GM21360 (cell line): Measurements from ENCODE around the gene KCND1.
"Not testable (repeated sequence)": the region's sequence is repeated elsewhere in the genome, so short reads cannot be mapped to it uniquely, and the experiment has no call there.

Experiments used
- ATAC-seq: cut with Tn5 transposase; IDR thresholded peaks from one replicate; pipeline ENCODE4 v1.9.1; 2021; ENCODE audit warnings: mild to moderate bottlenecking, moderate library complexity; ENCODE audit not compliant: unreplicated experiment

KCND1 gene

DNA sequence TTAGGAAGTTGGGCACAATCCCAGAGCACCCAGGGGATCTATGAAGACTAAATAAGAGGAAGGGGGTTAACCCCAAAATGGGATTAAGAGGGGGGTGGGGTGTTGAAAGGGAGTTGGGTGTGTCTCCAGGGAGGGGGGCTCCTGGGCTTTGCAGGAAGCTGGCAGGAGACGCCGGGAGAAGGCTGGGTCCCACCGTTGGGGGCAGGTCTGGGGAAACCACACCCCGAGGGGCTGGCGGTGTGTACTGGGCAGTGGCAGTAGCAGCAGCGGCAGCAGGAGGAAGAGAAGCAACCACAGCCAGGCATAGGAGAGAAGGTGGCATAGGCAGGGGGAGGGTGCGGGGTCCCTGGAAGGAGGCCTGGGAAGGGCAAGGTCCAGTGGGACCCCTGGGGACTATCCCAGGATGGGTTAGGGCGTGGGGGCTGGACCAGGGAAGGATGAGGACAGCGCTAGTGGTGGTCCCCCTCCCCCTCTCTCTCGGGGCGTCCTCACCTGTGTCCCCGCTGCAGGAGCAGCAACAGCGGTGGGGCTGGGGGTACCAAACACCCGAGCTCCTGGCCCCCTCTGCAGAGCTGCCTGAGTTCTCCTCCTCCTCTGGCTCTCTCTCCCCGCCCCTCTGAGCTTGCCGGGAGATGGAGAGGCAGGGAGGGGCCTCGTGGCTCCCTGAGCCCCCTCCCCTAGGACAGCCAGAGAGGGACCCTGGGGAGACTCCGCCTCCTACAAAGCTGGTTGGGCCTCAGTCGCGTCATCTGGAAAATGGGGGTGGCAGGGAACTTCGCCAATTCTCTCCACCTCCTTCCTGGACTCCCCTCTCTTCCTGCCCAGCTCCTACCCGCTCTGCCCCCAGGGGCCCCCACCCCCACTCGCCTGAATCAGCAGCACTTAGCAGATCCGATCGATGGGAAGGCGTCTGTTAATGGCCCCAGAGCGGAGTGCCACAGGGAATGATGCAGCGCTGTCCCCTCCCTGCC is at the start of gene KCND1:
Gene KCND1 (minus strand): TSS at position 596 of the 971 bp plus-strand sequence. CDS start 1,573 bp downstream, outside the sequence.
- no peak for ATAC-seq

DNA sequence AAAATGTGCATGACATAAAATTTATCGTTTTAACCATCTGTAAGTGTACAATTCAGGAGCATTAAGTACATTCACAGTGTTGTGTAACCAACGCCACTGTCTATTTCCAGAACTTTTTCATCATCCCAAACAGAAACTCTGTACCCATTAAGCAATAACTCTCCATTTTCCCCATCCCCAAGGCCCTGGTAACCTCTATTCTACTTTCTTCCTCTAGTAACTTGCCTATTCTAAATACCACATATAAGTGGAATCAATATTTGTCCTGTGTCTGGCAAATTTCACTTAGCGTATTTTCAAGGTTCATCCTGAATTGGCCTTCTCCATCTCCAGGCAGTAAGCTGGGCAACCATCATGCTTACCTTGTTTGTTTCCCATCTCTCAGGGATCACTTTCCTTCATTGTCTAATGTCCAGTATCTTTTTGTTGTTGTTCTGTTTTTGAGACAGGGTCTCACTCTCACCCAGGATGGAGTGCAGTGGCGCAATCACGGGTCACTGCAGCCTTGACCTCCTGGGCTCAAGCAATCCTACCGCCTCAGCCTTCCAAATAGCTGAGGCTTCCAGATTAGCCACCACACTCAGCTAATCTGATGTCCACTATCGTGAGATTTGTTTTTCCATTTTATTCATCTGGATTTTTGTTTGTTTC is 48.1 kb upstream of the KCND1 start:
- ATAC-seq = no peak

DNA sequence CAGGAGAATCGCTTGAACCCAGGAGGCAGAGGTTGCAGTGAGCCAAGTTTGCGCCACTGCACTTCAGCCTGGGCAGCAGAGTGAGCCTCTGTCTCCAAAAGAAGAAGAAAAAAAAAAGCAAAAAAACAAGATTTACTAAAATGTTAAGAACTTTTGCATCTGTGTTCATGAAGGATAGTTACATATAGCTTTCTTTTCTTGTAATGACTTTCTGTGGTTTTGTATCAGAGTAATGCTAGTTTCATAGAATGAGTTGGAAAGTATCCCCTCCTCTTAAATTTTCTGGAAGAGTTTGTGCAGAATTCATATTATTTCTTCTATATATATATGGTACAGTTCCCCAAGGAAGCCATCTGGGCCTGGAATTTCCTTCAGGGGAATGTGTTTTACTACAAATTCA is 47.4 kb upstream of the KCND1 start:
- no peak for ATAC-seq

DNA sequence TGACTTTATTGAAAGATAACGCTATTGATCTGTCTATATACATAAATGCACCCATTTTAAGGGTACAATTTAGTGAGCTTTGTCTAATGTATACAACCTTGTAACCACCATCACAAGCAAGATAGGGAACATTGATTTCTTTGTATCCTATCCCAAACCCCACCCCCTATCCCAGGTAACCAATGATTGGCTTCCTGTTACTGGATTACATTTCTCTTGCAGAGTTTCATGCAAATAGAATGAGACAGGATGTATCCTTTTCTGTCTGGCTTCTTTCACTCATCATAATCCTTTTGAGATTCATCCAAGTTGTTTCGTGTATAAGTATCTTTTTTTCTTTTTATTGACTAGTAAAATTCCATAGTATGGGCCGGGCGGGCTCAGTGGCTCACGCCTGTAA is 32.1 kb upstream of the KCND1 start:
- no peak for ATAC-seq

DNA sequence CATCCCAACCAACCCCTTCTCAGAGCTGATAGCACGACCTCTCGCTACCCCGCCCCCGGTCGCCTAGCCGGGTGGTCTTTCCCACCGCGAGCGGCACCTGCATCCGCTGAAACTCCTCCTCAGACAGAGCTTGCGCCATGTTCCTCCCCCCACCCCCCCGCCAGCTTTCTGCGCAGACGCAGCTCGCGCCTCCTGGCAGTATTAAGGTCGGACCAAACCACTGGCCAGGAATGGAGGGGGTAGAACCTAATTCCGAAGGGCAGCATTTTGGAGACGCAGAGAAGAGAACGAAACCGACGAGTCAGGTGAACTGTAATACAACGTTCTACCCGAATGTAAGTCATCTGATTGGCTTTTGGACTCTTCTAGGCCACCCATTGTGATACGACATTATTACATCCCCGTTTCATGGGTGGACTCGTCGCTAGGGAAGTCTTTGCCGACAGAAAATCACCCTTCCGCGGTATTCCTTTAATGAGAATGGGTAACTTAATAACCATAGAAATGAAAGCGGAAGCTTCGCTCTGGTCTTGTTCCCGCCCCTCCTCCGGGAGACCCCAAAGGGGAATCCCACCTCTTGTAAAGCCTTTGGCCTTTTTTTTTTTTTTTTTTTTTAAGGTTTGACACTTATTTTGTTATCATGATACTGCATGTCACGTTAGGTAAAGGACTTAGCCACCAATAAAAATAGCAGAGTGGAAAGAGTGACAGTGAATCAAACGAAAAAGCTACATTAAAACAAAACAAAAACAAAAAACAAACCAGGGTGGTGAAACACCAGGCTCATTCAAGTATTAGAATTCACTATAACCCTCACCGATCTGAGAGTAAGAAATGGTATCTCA is 30.7 kb upstream of the KCND1 start, which contains the start of gene GRIPAP1:
Gene GRIPAP1 (minus strand): TSS at position 174 of the 845 bp plus-strand sequence. CDS start 35 bp downstream, at position 139.
- ATAC-seq = peak; percentile 81

DNA sequence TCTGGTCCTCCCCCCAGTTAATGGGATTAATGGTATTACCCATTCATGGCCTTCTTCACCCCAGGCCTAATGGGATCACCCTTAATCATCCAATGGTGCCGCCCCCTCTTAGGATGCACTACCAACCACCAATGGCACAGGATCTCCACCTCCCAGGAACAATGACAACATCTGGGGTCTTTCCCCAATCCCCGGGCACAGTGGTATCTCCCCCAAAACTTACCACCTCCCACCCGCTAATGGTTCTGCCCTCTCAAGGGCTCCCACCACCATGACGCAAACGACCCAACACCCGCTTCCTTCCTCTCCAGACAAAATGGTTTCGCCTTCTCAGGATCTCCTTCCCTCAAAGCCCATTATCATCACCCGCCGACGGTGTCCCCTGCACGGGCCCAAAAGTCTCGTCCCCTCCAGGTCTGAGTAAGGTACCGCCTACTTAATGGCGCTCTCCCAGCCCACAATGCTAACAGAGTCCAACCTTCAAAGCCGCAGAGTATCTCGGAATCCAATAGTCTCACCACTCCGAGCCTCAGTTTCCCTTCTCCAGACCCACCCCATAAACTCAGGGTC is 30.0 kb upstream of the KCND1 start:
- peak; percentile 18 for ATAC-seq

DNA sequence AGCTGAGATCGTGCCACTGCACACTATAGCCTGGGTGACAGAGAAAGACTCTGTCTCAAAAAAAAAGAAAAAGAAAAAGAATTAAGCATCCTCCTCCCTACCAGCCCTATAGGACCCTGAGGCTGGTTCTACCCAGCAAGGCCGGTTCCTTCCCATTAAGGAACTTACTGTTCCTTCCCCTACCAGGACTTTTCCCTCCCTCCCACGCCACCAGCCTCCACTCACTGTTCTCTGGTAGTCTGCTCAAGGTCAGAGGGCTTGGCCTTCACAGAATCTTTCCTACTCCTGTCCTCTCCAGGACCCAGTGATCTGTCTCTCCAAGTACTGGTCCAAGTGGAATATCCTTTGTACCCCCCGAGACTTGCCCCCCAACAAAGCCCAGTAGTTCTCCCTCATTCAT is 29.0 kb upstream of the KCND1 start:
- no peak for ATAC-seq

DNA sequence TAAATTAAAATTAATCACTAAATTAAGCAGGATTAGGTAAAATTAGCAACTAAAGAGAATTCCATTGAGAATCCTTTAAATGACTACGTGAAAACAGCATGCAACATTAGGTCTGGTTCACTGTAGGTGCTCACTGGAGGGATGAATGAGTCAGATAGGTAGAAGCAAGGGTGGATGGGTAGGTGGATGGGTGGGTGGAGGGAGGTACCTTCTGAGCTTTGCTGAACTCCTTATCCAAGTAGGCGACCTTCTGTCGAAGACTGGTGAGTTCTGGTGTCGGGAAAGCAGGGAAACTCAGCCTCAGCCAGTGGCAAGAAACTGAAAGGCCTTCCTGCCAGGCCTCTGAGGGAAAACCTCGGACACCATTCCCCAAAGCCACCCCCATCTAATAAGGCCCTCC is 27.4 kb upstream of the KCND1 start:
- no peak for ATAC-seq

DNA sequence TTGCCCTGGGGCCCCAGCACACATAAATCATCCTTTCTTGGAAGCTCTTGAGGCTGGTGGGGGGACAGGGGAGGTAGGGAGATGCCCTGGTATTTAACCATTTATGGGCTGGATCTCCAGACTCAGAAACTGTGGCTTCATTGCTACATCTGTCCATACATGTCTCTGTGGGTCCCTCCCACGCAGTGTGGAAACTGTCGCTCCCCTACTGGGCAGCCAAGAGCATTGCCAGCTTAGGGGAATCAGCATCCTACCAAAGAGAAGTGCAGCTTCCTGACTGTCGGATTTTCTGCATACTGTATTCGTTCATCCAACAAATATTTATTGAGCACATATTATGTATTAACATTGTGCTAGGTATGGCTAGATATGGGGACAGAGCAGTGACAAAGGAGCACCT is 26.7 kb upstream of the KCND1 start:
- ATAC-seq = no peak

DNA sequence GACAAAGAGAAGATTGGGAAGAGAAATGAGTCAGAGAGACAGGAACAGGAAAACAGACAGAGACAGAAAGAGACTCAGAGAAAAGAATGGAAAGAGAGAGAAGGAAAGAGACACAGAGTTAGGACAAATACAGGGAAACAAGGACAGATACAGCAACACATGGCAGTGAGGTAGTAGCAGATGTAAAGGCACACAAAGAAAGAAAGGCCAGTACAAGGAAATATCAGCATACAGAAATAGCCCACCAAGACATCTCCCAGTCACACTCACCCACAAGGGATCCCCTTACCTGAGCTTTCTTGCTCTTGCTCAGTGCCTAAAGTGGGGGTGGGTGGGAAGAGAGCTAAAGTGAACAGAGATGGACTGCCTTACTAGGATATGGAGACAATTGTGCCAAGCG is 26.2 kb upstream of the KCND1 start:
- ATAC-seq = no peak

DNA sequence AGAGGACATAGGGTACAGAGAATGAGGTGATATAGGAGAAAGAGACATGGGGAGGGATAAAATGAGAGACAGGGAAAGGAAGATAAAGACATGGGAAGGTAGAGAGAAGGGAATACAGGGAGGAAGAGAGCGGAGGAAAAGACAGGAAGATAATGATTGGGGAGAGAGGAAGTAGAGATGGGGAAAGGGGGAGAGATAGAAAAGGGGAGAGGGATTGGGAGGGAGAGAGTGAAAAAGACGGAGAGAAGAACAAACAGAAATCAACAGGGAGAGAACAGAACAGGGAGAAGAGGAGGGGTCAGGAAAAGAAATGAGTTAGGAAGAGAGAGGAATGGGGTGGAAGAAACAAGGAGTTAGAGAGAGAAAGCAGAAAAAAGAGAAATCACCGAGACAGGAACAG is 25.8 kb upstream of the KCND1 start:
- ATAC-seq = no peak

DNA sequence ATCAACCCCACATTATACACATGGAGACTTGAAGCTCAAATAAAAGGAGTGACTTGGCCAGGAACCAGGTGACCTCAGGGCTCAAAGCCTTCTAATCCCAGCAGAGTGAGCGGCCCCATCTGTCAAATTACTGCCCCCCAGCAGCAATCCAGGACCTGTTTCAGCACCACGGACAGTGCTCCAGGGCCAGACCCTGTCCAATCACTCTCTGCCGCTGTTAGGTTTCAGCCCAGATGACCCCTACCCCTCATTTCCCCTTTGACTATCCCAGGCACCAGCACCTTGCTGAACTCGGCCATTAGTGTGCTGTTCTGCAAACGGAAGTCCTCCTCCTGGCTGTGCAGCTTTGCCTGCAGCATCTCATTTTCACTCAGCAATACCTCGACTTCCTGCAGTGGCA is 25.3 kb upstream of the KCND1 start:
- no peak for ATAC-seq

DNA sequence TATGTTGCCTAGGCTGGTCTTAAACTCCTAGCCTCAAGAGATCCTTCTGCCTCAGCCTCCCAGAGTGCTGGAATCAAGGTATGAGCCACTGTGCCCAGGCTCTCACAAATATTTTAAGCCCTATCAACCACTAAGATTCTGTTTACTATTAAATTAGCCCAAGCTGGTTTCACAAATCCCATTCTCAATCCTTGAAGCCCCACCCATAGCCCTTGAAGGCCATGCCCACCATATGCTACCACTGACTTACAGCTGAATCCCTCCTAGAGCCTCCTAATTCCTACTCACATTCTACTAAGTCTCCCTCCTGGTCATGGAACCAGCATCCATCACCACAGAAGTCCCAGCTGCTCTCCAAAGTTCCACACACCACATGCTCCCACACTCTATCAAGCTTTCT is 20.7 kb upstream of the KCND1 start:
- no peak for ATAC-seq

DNA sequence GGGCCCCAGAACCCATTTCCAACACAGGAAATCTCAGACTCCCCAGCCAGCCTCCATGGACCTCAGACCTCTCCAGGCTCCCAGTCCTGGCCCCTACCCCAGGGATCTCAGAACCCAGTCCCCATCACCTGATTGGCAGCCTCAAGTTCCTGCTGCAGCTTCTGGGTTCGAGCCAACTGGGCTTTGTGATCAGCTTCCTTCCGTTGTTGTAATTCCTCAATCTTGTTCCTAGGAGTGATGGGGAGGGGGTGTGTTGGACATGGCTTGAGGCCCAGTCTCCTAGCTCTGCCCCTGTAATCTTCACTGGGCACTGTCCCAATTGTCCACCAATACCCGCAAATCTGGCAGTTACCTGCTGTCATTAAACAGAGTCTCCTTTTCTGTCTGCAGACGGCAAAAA is 17.8 kb upstream of the KCND1 start:
- no peak for ATAC-seq

DNA sequence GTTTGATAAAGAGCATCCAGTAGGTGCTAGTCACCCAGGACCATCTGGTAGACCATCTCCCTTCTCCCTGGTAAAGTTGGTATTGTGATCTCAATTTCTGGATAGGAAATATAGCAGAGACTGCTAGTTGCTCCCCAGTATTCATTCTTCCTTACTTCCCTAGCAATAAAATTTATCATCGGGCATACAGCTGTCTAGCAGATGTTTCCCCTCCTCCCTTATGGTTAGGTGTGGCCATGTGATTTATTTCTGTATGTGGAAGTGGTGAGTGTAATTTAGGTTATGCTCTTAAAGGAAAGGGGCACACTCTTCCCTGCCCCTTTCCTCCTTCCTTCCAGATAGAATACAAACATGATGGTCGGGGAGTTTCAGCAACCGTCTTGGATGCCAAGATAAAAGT is 12.3 kb upstream of the KCND1 start:
- ATAC-seq = no peak

DNA sequence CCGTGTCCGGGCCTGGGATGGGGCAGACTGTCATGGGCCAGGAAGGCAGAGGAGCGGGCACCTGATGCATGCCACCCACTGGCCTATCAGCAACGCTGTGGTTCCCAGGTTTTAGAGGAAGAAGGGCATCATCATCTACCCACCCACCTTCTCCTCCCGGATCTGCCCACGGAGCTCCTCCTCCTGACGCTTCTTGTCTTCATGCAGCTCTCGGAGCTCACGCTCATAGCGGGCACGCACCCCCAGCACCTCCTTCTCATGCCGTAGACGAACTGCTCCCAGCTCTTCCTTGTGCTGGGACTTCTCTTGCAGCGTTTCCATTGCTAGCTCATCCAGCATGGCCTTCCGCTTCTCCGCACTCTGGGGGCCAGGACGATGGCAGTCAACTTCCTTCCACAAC is 11.4 kb upstream of the KCND1 start:
- no peak for ATAC-seq

DNA sequence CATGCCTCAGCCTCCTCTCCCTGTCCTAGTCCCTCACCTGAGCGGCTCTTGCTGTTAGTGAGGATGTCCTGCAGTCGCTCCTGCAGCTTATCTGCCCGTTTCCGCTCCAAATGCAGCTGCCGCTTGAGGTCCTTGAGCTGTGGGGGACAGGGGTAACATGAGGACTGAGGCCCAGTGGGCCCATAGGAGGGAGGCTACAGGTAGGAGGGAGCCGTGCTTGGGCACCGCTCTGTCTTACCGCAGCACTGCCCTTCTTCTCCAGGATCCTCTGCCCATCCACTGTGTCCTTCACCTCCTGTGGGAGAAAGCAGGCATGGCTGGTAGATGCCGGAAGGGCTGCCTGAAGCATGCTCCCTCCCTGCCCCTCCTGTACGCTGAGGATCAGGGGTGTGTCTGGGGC is 9.5 kb upstream of the KCND1 start:
- ATAC-seq = no peak

DNA sequence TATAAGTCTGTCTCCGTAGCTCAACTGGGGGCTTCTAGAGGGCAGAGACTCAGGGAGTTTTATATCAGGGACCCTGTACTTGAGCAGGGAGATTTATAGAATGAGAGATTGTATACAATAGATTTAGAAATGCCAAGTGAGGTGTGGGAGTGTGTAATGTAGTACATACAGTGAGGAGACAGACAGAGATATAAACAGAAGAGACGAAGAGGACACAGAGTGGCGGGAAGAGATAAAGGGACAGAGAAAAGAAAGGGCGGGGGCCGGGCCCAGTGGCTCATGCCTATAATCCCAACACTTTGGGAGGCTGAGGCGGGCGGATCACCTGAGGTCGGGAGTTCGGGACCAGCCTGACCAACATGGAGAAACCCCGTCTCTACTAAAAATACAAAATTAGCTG is 8.7 kb upstream of the KCND1 start:
- ATAC-seq = not testable (repeated sequence)

DNA sequence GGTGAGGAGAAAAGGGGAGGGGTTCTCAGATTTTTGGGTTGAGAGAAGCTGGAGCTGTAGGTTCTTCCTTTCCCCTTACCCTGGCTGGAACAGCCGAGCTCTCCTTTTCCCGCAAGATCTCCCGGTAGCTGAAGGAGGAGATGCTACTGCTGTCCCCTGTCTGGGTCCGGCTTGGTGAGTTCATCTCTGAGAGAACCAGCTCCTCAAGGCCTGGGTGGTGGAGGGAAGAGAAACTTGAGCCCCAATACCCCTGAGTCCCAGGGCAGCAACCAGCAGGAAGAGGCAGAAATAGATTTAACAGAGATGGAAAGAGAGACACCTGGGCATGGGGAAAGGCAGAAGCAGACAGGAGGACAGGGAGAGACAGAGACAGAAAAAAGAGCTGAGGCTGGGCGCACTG is 6.6 kb upstream of the KCND1 start:
- no peak for ATAC-seq

DNA sequence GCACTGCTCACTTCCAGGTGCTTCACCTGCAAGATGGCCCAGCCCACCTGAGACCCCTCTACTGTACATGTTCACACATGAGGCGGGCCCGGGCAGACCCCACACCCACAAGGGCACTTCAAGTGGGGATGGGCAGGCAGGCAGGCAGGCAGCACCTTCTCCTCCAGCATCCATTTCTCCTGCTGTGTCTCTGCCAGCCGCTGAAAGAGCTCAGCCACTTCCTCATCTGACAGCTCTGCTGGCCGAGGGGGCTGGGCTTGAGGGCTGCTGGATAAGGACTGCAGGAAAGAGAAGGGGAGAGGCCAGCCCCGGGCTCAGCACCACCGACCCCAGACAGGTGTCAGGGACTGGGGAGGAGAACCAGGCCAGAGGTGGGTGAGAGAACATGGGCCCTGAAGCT is 4.4 kb upstream of the KCND1 start:
- no peak for ATAC-seq

DNA sequence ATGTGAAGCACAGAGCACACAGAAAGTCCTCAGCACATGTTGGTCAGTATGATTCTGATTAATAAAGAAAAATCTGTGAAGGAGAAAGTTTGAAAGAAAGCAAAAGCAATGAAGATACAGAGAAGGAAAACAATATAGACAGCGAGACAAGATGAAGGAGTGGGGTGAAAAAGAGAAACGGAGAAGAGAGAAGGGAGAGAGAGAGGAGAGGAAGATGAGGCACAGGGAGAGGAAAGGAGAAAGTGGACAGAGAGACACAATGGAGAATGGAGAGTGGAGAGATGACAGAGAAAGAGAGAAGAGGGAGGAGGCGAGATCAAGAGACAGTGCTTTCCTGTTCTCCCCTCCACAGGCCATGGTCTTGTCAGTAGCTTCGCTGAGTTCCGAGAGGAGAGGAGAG is 3.9 kb upstream of the KCND1 start:
- no peak for ATAC-seq
